DND-41 (cell line): ENCODE results near the gene C9orf153.

Source experiments
- ATAC-seq: fragments of 200-7000 bp; cut with Tn5 transposase; 3 replicates; pipeline ENCODE4 v1.9.1; 2021; ENCODE audit warnings: low read depth; ENCODE audit not compliant: insufficient read depth
- DNase-seq: peaks from one replicate; pipeline ENCODE4 v3.0.0-alpha.2; 2020
- H2AFZ ChIP-seq: 2 replicates; pipeline ENCODE4 v1.6.0; 2012; ENCODE audit warnings: low read depth, low read length
- H3K27ac ChIP-seq: 2 replicates; pipeline ENCODE4 v1.5.1; 2012; ENCODE audit warnings: low read length, inconsistent platforms
- H3K27me3 ChIP-seq: fragments of 200-600 bp; sonication (generic); 2 replicates; pipeline ENCODE4 v1.6.0; 2012; ENCODE audit warnings: low read length, mild to moderate bottlenecking, inconsistent platforms; ENCODE audit not compliant: insufficient read depth, poor library complexity
- H3K36me3 ChIP-seq: 2 replicates; pipeline ENCODE4 v1.5.1; 2012; ENCODE audit warnings: low read length, inconsistent platforms; ENCODE audit not compliant: insufficient read depth
- H3K4me1 ChIP-seq: 2 replicates; pipeline ENCODE4 v1.5.1; 2012; ENCODE audit warnings: mild to moderate bottlenecking, low read length; ENCODE audit not compliant: insufficient read depth
- H3K4me2 ChIP-seq: 2 replicates; pipeline ENCODE4 v1.6.0; 2012; ENCODE audit warnings: mild to moderate bottlenecking, moderate library complexity, low read length, inconsistent platforms; ENCODE audit not compliant: insufficient read depth
- H3K4me3 ChIP-seq, 2 experiments: fragments of 200-600 bp in 1 of 2; shearing (Covaris generic) in 1 of 2; 2 replicates each; pipeline ENCODE4 v1.5.1; 2012 to 2016; ENCODE audit warnings: inconsistent platforms in 2 of 2, low read length in 2 of 2, mild to moderate bottlenecking in 2 of 2, low read depth in 1 of 2, moderate library complexity in 1 of 2
- H3K79me2 ChIP-seq: 2 replicates; pipeline ENCODE4 v1.6.0; 2012; ENCODE audit warnings: low read length, inconsistent platforms; ENCODE audit not compliant: insufficient read depth
- H3K9ac ChIP-seq: 2 replicates; pipeline ENCODE4 v1.6.0; 2012; ENCODE audit warnings: low read depth, mild to moderate bottlenecking, inconsistent platforms, low read length, moderate library complexity
- H3K9me3 ChIP-seq: 2 replicates; pipeline ENCODE4 v1.5.1; 2012; ENCODE audit warnings: low read length, moderate library complexity, mild to moderate bottlenecking, inconsistent platforms; ENCODE audit not compliant: insufficient read depth, severe bottlenecking
- H4K20me1 ChIP-seq: 2 replicates; pipeline ENCODE4 v1.6.0; 2012; ENCODE audit warnings: low read length; ENCODE audit not compliant: insufficient read depth
- EZH2 ChIP-seq: IDR thresholded peaks from 3 replicates; pipeline ENCODE4 v1.6.1; 2012; ENCODE audit warnings: borderline replicate concordance, low read depth, mild to moderate bottlenecking, moderate library complexity, low read length, inconsistent platforms; ENCODE audit not compliant: severe bottlenecking
- TF ChIP-seq, protein P1 (sequence below): IDR thresholded peaks from 2 replicates; pipeline ENCODE4 v1.5.1; 2012; ENCODE audit warnings: borderline replicate concordance, low read length, moderate library complexity, mild to moderate bottlenecking; ENCODE audit not compliant: poor library complexity, severe bottlenecking; ENCODE audit errors: extremely low read depth

C9orf153 gene

DNA sequence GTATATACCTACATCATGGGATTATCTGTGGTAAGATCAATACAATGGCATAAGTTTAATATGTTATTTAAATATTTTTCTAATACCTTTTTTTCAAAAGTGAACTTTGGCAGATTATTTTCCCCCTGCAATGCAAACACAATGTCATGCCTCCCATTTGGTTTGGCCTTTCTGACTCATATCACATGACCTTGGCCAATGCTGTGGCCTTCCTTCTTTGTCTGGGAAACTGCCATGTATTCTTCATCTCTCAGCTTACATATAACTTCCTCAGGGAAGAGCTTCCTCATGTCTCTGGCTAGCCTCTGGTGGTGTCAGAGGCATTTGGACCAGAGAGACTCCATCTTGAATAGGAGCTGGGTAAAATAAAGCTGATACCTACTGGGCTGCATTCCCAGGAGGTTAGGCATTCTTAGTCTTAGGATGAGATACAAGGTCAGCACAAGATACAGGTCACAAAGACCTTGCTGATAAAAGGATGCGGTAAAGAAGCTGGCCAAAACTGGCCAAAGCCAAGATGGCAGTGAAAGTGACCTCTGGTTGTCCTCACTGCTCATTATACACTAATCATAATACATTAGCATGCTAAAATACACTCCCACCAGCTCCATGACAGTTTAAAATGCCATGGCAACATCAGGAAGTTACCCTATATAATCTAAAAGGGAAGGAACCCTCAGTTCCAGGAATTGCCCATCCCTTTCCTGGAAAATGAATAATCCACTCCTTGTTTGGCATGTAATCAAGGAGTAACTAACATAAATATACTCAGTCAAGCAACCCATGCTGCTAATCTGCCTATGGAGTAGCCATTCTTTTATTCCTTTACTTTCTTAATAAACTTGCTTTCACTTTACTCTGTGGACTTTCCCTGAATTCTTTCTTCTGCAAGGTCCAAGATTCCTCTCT, 76.0 kb downstream of the C9orf153 start:
- H3K36me3 ChIP-seq, result no peaks in the 10 kb centered on the region
- ATAC-seq, result no peak
- H3K9me3 ChIP-seq, result no peaks in the 10 kb centered on the region
- no peak overlapping the region for H3K27ac ChIP-seq
- H3K9ac ChIP-seq, result no peak overlapping the region
- H3K79me2 ChIP-seq, result no peaks in the 10 kb centered on the region
- H3K4me2 ChIP-seq, result no peak overlapping the region
- TF ChIP-seq, protein P1, sequence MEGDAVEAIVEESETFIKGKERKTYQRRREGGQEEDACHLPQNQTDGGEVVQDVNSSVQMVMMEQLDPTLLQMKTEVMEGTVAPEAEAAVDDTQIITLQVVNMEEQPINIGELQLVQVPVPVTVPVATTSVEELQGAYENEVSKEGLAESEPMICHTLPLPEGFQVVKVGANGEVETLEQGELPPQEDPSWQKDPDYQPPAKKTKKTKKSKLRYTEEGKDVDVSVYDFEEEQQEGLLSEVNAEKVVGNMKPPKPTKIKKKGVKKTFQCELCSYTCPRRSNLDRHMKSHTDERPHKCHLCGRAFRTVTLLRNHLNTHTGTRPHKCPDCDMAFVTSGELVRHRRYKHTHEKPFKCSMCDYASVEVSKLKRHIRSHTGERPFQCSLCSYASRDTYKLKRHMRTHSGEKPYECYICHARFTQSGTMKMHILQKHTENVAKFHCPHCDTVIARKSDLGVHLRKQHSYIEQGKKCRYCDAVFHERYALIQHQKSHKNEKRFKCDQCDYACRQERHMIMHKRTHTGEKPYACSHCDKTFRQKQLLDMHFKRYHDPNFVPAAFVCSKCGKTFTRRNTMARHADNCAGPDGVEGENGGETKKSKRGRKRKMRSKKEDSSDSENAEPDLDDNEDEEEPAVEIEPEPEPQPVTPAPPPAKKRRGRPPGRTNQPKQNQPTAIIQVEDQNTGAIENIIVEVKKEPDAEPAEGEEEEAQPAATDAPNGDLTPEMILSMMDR, result no peak
- H2AFZ ChIP-seq, result no peak overlapping the region
- H3K4me3 ChIP-seq, result no peak overlapping the region
- H3K27me3 ChIP-seq, result no peaks in the 10 kb centered on the region
- no peak for DNase-seq
- H4K20me1 ChIP-seq, result no peaks in the 10 kb centered on the region
- no peaks in the 10 kb centered on the region for H3K4me1 ChIP-seq

DNA sequence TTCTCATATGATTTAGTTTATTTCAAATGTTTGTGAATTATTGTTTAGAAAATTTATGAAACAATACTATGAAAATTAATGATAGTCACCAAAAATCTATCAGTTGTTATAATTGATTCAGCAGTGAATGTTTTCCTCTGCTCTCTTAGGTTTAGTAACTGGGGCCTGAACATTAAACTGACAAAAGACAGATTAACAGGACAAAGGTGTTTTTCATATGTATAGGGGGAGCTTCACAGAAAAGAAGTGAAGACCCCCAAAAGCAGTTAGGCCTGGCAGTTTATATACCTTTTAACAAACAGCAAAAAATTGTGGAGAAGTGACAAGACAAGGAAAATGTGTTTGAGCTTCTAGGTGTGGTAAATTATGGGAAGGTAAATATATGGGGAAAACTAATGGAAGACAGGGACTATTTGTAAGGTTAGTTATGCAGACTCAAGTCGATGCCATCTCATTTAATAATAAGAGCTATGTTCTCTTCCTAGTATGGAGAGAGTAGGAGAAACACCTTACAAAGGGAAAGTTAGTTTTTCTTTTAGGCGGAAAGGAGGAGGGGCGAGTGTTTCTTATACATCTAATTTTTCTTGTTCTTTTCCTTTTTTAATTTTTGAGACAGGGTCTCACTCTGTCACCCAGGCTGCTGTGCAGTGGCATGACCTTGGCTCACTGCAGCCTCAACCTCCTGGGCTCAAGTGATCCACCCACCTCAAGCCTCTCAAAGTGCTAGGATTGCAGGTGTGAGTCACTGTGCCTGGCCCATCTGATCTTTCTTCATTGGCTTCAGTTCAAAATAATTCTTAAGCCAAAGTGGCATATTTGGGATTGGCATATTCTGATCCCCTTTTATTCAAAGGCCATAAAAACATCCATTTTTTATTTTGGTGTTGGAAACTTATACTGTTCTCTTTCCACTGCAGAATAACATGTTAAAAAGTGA, 77.8 kb downstream of the C9orf153 start:
- Histone ChIP-seq H3K4me2 (no peak overlapping the region), H3K27ac (no peak overlapping the region)

DNA sequence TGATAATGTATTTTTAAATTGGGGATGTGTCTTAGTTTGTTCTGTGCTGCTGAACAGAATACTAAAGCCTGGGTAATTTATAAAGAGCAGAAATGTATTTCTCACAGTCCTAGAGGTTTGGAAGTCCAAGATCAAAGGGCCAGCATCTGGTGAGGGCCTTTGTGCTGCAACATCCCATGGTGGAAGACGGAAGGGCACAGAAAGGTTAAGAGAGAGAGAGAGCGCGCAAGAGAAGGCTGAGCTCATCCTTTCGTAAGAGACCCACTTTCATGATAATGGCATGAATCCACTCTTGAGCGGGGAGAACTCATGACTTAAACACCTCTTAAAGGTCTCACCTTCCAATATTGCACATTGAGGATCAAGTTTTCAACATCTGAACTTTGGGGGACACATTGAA, 81.0 kb downstream of the C9orf153 start:
- TF ChIP-seq, protein P1, result no peak
- TF ChIP-seq EZH2, result no peak
- no peak overlapping the region for H3K4me3 ChIP-seq
- no peak overlapping the region for H2AFZ ChIP-seq
- ATAC-seq (no peak), DNase-seq (no peak)
- no peak overlapping the region for H3K9ac ChIP-seq
- H3K36me3 ChIP-seq, result no peaks in the 10 kb centered on the region
- H4K20me1 ChIP-seq, result no peaks in the 10 kb centered on the region
- no peaks in the 10 kb centered on the region for H3K9me3 ChIP-seq
- no peaks in the 10 kb centered on the region for H3K27me3 ChIP-seq
- H3K4me2 ChIP-seq, result no peak overlapping the region
- no peaks in the 10 kb centered on the region for H3K79me2 ChIP-seq
- no peaks in the 10 kb centered on the region for H3K4me1 ChIP-seq
- no peak overlapping the region for H3K27ac ChIP-seq

More for the DNA sequence above, 77.8 kb downstream of the C9orf153 start:
- no peak overlapping the region for H3K9ac ChIP-seq
- no peaks in the 10 kb centered on the region for H3K4me1 ChIP-seq
- no peaks in the 10 kb centered on the region for H3K27me3 ChIP-seq
- H3K4me3 ChIP-seq, result no peak overlapping the region
- H3K79me2 ChIP-seq, result no peaks in the 10 kb centered on the region
- no peaks in the 10 kb centered on the region for H4K20me1 ChIP-seq
- TF ChIP-seq EZH2, result no peak
- TF ChIP-seq, protein P1, result no peak
- DNase-seq (no peak), ATAC-seq (no peak)
- no peaks in the 10 kb centered on the region for H3K9me3 ChIP-seq
- no peak overlapping the region for H2AFZ ChIP-seq
- H3K36me3 ChIP-seq, result no peaks in the 10 kb centered on the region
